NK-92 (cell line): Measurements from ENCODE around the gene ZNF488.

Source experiments
- DNase-seq: peaks from one replicate; lab custom pipeline; 2025; ENCODE audit not compliant: unreplicated experiment; lab: John Stamatoyannopoulos, UW

ZNF488 gene

DNA sequence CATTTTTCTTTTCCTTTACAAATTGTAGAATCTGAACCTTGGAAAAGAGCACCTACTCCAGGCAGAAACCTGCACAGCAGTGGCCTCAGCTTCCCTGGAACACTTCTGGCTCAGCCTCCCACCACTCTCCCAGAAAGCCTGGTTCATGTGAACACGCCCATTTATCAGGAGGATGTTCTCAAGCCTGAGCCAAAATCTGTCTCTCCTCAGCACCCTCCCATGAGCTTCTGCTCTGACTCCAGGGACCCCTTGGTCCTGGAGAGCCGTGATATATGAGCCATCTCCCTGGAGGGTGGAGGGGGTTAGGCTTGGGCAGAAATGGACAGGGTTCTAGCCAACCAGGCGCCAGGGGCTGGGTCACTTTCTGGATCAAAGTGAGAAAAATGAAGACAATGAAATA lies 51.7 kb downstream of the ZNF488 start:
- DNase-seq, result no peak

DNA sequence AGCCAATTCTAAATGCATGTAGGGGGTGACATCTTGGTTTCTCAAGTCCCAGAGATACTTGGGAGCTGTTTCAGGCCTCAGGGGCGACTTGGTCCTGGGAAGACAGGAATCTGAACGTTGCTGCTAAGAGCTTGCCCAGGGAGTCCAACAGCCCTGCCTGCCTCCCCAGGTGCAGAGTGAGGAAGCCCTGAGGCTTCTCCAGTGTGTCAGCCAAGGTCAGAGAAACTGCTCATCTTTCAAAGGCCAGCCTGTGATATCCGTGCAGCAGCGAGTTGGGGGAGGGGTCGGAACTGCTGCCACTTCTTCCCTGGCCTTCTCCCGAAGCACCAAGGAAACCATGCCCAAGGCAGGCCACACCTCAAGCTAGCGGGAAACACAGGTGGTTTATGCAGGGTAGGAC lies 52.1 kb downstream of the ZNF488 start:
- no peak for DNase-seq

DNA sequence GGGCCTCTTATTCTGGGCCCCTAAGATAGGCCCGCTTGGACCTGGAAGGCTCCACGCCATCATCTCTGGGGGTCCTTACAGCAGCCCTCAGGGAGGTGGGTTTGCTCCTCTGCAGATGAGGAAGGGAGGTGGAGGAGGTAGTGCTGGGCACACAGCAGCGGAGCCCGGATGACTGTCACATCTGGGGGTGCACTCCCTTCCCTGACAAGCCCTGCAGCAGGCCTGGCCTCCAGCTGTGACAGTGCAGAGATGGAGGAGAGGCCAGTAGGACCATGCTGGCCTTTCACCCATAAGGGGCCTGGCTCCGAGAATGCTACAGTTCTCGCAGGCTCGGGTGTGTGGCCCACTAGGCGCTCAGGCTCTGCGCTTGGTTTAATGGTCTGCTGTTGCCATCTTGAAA lies 52.6 kb downstream of the ZNF488 start:
- DNase-seq, result no peak

DNA sequence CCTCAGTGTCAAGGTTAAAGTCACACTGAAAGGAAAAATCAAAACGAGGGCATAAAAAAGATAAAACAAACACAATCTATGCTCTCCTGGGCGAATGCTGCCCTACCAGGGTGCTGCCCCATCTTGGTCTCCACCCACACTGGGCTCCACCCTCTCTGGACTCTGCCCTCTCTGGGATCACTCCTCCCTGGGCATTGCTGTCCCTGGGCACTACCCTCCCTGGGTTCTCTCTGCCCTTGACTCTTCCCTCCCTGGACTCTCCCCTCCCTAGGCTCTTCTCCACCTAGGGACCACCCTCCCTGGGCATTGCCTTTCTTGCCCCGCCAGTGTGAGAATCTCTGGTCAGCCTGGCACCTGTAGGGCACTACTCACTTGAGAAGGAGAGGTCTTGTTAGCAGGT lies 53.3 kb downstream of the ZNF488 start:
- no peak for DNase-seq

DNA sequence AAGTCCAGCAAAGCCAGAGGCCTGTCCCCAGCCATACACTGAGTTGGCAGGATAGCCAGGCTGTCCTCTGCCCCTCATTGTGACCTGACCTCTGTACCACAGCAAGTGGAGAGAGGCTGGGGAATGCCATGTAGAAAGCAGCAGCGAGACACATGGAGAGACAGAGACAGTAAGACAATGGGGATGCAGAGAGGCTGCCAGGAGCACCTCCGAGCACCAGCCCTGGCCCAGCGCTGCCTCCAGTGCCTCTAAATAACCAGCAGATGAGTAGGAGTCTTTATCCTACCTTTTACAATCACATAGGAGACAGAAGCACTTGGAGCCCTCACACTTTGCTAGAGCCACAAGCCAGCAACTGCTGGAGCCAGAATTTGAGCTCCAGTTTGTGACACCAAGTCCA lies 53.7 kb downstream of the ZNF488 start:
- DNase-seq, result no peak

DNA sequence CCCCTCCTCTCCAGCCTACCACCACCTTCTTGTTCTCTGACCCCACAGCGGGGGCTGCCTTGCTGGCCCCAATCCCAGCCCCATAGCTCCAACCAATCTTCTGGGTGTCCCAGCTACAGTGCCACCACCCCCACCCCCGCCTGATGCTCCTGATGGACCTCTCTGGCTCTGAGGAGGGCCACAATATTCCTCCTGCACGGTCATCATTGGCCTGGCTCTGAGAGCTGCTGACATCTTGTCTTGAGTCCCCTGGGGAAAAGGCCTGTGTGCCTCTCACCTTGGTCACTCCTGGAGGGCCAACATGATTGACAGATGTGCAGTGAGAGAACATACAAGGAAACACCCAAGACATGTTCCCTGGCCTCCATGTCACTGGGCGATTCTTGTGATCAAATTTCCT lies 54.2 kb downstream of the ZNF488 start:
- DNase-seq, result no peak

DNA sequence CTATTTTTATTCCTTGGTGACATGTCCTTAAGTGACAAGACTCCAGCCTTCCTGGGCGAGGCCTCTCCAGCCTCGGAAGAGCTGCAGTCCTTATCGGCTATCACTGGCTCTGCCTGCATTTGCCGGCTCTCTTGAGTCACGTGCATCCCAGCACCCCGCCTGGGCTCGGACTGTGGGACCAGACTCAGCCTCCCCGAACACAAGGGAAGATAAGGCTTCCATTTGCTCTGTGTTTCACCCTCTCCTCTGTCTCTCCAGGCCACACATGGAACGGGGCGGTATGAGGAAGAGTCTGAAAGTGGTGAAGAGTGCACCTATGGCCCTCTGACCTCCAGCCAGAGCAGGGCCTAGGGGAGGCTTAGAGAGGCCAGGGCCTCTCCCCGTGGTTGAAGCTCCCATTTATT lies 57.2 kb downstream of the ZNF488 start:
- no peak for DNase-seq

DNA sequence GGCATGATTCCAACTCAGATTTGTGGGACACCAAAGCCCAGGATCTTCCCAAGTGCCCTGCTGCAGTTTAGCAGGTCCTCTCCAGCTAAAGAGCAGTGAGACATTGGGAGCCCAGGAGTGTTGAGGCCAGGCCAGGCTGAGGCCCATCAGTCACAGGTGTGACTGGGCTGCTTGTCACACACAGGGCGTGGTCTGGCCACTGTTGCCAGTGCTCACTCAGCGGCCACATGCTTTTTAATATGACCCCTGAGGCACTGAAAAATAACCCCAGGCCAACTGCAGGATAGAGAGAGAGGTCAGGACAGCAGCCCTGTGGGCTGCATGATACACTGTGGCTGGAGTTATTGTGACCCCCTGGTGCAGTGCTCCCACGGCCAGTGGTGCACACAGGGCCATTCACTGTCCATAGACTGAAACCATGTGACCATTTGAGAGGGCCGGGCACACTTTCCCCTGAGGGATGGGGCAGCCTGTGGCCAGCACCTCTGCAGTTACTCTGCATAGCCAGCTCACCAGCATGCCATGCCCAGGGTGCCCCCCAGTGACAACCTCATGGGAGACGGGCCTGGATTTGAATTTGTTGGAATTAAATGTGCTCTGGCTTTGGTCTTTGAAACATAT lies 57.7 kb downstream of the ZNF488 start:
- no peak for DNase-seq

DNA sequence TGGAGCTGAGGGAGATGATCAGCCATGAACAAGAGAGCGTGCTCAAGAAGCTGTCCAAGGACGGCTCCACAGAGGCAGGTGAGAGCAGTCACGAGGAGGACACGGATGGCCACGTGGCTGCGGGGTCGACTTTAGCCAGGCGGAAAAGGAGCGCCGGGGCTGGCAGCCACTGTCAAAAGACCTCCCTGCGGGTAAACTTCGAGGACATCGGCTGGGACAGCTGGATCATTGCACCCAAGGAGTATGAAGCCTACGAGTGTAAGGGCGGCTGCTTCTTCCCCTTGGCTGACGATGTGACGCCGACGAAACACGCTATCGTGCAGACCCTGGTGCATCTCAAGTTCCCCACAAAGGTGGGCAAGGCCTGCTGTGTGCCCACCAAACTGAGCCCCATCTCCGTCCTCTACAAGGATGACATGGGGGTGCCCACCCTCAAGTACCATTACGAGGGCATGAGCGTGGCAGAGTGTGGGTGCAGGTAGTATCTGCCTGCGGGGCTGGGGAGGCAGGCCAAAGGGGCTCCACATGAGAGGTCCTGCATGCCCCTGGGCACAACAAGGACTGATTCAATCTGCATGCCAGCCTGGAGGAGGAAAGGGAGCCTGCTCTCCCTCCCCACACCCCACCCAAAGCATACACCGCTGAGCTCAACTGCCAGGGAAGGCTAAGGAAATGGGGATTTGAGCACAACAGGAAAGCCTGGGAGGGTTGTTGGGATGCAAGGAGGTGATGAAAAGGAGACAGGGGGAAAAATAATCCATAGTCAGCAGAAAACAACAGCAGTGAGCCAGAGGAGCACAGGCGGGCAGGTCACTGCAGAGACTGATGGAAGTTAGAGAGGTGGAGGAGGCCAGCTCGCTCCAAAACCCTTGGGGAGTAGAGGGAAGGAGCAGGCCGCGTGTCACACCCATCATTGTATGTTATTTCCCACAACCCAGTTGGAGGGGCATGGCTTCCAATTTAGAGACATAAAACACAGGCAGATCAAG lies 58.5 kb downstream of the ZNF488 start:
- no peak for DNase-seq

DNA sequence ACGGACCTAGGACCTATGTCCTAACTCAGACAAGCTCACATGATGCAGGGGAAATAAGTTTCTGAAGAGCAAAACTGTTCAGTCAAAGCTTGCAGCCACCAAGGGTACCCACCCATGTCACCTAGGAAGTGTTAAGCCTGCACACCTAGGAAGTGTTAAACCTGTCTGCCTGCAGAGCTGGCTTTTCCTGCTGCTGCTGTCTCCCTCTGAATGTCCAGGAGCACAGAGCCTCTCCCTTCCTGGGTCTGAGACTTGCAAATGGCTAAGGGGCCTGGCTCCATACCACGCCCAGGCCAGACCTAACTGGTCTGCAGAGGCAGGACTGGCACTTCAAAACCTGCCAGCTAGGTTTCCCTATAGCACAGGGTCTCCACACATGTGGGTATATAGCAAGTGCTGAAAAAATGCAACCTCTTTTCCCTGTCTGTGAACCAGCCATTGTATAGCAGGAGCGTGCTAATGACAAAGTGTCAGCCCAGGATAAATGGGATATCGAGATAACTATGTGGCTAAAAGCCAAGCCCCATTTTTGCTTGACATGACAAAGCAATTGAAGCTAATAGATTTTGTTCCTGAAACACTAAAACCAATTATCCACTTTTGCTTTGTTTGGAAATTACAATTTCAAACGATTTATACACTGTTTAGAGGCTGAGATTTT lies 60.3 kb downstream of the ZNF488 start:
- no peak for DNase-seq

DNA sequence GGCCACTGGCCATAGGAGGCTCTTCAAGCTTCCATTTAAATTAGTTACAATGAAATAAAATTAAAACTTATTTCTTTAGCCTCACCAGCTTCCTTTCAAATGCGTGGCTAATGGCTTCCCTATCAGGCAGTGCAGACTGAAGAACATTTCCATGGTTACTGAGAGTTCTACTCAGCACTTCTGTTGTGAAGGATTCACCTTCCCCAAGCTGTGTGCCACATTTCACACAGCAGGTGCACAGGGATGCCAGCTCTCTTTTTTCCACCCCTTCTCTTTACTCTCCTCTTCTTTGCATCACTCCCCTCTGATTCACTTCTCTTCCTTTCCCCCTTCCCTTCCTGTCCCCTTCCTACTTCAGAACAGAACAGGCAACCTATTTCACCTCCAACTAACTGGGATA lies 61.0 kb downstream of the ZNF488 start:
- no peak for DNase-seq

DNA sequence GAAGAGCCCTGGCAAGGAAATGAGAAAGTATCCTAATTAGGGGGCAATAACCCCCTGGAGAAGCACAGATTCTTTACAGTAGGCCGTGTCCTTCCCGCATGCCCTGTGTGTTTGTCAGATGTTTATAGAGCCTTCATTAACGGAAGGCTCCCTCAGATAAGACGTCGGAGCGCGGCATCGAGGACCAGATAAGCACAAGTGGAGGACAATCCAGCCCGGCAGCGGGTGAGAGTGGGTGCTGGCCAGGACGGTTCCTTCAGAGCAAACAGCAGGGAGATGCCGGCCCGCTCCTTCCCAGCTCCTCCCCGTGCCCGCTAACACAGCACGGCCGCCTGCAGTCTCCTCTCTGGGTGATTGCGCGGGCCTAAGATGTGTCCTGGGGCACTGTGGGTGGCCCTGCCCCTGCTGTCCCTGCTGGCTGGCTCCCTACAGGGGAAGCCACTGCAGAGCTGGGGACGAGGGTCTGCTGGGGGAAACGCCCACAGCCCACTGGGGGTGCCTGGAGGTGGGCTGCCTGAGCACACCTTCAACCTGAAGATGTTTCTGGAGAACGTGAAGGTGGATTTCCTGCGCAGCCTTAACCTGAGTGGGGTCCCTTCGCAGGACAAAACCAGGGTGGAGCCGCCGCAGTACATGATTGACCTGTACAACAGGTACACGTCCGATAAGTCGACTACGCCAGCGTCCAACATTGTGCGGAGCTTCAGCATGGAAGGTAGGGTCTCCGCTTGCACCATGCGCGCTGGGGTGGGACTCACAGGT lies 61.6 kb downstream of the ZNF488 start, which contains the start of gene GDF2:
GDF2 (plus strand) TSS at position 155 of the 762 bp plus-strand sequence; CDS start at position 370, 215 bp downstream.
- no peak for DNase-seq

DNA sequence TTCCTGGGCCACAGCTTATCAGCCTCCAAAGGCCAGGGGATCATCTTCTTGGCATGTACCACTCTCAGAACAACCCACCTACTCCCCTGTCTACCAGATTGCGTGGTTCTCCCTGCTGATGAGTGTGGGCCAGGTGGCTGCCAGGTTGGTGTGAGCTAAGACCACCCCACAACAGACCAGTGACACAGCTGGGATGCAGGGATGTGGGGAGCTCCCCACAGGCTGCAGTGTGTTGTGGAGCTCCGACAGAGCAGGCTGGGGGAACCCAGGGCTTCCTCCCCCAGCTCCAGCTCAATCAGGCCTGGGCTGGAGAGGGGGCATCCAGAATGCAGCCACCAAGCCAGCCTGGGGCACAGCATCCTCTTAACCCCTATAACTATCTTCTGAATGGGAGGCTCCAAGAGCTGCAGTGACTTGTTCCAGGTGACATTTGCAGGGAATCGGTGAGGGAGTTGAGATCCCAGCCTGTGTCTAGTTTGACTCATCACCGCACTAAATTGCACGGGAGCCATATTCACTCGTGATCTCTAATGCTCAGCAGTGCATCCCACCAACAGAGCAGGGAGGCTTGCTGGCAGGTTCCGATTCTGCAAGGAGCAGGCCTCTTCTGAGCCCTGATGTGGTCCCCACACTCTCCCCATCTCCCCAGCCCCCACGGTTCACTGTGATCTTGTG lies 62.4 kb downstream of the ZNF488 start:
- DNase-seq, result no peak

DNA sequence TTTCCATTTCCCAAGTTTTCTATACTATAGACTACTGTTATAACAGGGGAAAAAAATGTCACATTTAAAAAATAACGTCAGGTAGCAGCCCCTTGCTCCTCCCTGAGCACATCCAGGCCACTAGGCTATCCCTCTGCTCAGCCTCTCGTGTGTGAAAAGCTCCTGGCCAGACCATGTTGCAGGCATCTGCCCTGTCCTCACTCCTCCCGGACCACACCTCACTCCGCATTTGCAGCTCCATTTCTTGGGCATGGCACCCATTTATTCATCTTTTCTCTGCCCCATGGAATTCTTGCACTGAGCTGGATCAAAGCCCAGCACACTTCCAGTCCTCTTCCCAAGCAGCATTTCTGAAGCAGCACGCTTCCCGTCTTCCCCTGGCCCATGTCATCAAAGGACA lies 63.3 kb downstream of the ZNF488 start:
- no peak for DNase-seq

DNA sequence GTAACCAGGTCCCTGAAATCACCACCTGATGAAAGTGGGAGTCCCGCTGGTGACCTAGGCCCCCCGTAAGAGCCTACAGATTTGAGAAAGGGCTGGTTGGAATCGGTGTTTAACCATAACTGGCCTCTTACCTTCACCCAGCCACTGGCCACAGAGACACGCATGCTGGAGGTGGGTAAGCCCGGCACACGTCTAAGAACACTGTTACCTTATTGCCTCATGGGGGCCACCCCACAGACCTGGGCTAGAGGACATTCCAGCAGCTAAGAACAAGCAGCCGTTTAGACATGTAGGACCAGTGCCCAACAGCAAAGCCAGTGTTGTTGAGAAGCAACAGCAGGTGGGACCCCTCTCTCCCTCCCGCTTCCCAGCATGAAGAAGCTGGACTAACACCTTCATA lies 64.3 kb downstream of the ZNF488 start:
- no peak for DNase-seq

DNA sequence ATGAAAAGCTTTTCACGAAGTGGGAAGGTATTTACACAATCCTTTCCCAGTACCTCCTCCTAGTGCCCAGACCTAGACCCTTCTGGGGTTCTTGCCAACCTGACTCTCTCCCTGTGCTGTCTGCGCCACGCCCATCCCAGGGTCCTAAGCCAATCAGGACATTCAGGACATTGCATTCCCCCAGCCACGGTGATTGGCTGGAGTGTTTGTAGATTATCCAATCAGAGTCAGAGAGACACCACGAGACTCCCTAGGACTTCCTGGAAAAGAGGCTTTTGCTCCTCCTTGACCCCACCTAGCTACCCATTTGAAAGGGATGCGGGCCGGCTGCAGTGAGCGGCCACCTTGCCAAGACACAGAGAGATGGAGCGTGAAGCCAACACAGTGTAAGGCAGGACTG lies 65.4 kb downstream of the ZNF488 start:
- DNase-seq, result no peak

DNA sequence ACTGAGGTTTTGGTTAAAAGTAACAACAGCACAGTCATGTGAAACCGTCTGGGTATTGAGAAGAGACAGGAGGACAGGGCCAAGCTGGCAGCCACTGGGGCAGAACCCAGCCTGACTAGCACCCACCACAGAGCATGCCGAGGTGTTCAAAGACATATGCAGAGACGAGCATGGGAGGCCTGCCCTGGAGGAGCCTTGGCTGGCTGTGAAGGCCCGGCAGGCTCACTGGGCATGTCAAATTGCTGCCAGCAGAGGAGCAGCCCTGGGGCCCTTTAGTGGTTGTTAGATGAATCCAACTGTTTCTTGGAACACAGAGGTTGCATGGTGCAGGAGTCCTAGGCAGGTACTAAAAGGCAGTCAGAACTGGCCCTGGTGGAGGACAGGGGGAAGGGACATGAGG lies 66.8 kb downstream of the ZNF488 start:
- no peak for DNase-seq

DNA sequence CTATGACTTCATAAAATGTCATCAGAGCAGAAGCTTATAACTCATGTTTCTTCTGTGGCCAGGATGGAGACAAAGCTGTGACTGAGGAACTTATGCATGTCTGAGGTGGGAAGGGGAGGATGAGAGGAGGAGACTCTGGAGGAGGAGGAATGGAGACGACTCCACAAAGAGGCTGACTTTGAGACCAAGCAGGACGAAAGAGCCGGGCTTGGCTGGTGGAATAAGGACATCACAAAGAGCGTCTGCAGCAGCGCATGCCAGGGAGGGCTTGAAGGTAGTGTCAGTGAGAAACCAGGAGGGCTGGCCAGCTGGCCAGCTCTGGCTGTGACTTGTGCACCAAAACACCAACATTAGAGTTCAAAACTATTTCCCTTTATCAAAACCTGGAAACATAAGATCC lies 68.0 kb downstream of the ZNF488 start:
- no peak for DNase-seq
